PFSK-1 (cell line): ENCODE data around the gene MAT2A.

Source experiments
- FOXP2 ChIP-seq: optimal IDR thresholded peaks from 2 replicates; pipeline ENCODE3; 2011; ENCODE audit warnings: borderline replicate concordance, control low read depth, inconsistent platforms; ENCODE audit not compliant: insufficient read depth; ENCODE audit errors: extremely low read length, extremely low read depth
- POLR2AphosphoS5 ChIP-seq: IDR thresholded peaks from 2 replicates; pipeline ENCODE4 v1.6.1; 2012; ENCODE audit warnings: low read depth, mild to moderate bottlenecking, control low read depth, low read length, moderate library complexity
- REST ChIP-seq, 2 experiments: IDR thresholded peaks; 2 replicates each; pipeline versions ENCODE4 v1.6.1 to v1.8.0; 2011 to 2012; ENCODE audit warnings: low read depth in 2 of 2, low read length in 2 of 2, control low read depth in 1 of 2, inconsistent platforms in 1 of 2, mild to moderate bottlenecking in 1 of 2, moderate library complexity in 1 of 2; ENCODE audit not compliant: insufficient read depth in 1 of 2
- SIN3A ChIP-seq: IDR thresholded peaks from 2 replicates; pipeline ENCODE4 v1.6.1; 2012; ENCODE audit warnings: mild to moderate bottlenecking, low read length, moderate library complexity, borderline replicate concordance; ENCODE audit not compliant: insufficient read depth
- TAF1 ChIP-seq: IDR thresholded peaks from 2 replicates; pipeline ENCODE4 v1.6.1; 2012; ENCODE audit warnings: low read length, control low read depth, borderline replicate concordance; ENCODE audit not compliant: insufficient read depth

Gene MAT2A

DNA sequence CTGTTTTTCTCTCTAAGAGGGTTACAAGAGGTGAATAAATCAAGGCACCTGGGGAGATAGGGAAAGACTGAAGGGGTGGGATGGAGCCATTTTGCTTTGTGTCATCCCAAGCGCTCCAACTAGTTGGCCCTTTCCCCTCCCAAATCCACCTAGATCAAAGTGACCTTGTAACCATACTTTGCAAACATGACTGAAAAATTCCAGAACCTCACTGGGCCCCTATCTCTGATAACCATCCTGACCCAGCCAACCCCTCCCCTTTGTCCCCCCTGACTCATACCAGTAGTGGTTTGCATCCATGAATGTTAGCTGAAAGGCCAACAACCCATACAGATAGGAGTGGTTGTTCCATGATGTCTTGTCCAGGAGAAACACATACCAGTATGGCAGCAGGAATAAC lies 19.2 kb downstream of the MAT2A start:
- TF ChIP-seq FOXP2 (no peak), REST (IDR thresholded peaks at IDR 0.05; ENCODE audit: insufficient read depth in 1 of 2, low read depth in 2 of 2, low read length in 2 of 2) (no peak), POLR2AphosphoS5 (no peak), SIN3A (no peak), TAF1 (no peak)

GRCh38 chr2:85560812-85561279 lies 21.9 kb downstream of the MAT2A start:
- TF ChIP-seq SIN3A (no peak), FOXP2 (no peak), REST (IDR thresholded peaks at IDR 0.05; ENCODE audit: insufficient read depth in 1 of 2, low read depth in 2 of 2, low read length in 2 of 2) (no peak), POLR2AphosphoS5 (no peak), TAF1 (no peak)

GRCh38 chr2:85561280-85562212 lies 22.6 kb downstream of the MAT2A start, which contains the start of gene GGCX:
Gene GGCX, minus strand, starts transcription at chr2:85561493. Its CDS starts 65 bp downstream, at chr2:85561428.
- no peak for TF ChIP-seq SIN3A
- TF ChIP-seq REST (IDR thresholded peaks at IDR 0.05; ENCODE audit: insufficient read depth in 1 of 2, low read depth in 2 of 2, low read length in 2 of 2), result no peak
- peak; percentile 89 for TF ChIP-seq FOXP2
- TF ChIP-seq TAF1, result peak; percentile 80
- peak; percentile 92 for TF ChIP-seq POLR2AphosphoS5

DNA sequence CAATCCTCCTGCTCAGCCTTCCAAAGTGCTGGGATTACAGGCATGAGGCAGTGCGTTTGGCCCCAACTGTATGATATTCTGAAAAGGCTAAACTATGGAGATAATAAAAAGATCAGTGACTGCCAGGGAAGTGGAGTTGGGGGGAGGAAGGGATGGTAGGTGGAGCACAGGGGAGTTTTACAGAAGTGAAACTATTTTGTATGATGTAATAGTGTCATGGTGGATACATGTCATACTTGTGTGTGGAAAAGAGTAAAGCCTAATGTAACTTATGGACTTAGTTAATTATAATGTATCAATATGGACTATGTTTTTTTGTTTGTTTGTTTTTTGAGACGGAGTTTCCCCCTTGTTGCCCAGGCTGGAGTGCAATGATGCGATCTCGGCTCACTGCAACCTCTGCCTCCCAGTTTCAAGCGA lies 25.2 kb downstream of the MAT2A start:
- TF ChIP-seq FOXP2 (no peak), REST (IDR thresholded peaks at IDR 0.05; ENCODE audit: insufficient read depth in 1 of 2, low read depth in 2 of 2, low read length in 2 of 2) (no peak), TAF1 (no peak), SIN3A (no peak), POLR2AphosphoS5 (no peak)

DNA sequence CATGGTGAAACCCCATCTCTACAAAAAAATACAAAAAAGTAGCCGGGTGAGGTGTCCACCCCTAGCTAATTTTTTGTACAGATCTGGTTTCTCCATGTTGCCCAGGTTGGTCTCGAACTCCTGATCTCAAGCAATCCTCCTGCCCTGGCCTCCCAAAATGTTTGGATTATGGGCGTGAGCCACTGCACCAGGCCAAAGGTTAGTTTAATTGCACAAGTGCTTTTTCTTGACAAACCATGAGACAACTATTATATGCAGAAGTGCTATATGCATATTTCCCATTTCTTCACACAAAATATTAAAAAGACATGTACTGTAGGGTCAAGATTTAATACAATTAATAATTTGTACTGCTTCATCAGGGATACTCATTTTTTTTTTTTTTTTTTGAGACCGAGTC lies 27.3 kb downstream of the MAT2A start:
- TF ChIP-seq POLR2AphosphoS5, result no peak
- no peak for TF ChIP-seq FOXP2
- TF ChIP-seq SIN3A, result no peak
- no peak for TF ChIP-seq REST (IDR thresholded peaks at IDR 0.05; ENCODE audit: insufficient read depth in 1 of 2, low read depth in 2 of 2, low read length in 2 of 2)
- TF ChIP-seq TAF1, result no peak
